ENCODE data around the gene SPHK2.
A peak's percentile ranks its signal among the peaks of the same experiment; 100 is the strongest.
"Not testable (repeated sequence)": the region's sequence is repeated elsewhere in the genome, so short reads cannot be mapped to it uniquely, and the experiment has no call there.

Gene SPHK2

DNA sequence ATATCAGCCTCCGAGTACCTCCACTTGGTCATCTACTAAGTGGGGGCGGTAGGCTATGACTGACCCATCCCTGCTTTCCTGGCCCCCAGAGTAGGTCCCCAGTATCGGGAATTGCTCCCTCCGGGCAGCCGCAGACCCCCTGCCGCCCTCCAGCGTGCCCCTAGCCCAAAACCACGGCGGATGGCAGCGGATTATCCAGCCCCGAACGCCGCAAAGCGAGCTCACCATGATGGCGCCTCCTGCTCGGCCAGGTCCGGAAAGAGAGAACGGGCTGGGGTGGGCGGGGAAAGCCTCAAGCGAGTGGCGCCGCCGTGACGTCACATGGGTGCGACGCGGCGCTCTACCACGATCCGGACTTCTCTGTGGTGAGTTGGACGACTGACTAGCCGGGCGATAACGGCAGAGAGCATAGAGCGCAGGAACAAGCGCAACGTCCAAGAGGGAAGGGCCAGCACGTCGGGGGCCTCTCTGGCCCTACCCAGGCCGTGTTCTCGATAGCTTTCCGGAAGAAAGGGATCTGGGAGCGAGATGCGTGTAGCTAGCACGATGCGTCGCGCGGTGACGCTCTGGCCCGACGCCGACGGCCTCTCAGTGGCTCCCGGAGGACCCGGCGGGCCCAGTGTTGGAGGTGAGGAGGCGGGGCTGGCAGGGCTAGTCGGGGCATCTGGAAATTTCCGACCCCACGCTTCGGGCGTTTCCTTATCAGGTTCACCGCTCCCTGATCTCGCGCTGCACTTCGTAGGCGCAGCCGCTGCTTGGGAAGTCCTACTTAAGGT is at the start of gene SPHK2, which contains the start of gene RPL18:
Gene SPHK2, plus strand, starts transcription at position 591 of the 776 bp plus-strand sequence. CDS start 1,009 bp downstream, outside the sequence.
Gene RPL18, minus strand, starts transcription at position 263 of the 776 bp plus-strand sequence. Its CDS starts 35 bp downstream, at position 228.
- peak; percentile 99 for DNase-seq

- DNase-seq: no peak
These were observed 49.5 kb upstream of the SPHK2 start for GRCh38 chr19:48569814-48570213.

DNA sequence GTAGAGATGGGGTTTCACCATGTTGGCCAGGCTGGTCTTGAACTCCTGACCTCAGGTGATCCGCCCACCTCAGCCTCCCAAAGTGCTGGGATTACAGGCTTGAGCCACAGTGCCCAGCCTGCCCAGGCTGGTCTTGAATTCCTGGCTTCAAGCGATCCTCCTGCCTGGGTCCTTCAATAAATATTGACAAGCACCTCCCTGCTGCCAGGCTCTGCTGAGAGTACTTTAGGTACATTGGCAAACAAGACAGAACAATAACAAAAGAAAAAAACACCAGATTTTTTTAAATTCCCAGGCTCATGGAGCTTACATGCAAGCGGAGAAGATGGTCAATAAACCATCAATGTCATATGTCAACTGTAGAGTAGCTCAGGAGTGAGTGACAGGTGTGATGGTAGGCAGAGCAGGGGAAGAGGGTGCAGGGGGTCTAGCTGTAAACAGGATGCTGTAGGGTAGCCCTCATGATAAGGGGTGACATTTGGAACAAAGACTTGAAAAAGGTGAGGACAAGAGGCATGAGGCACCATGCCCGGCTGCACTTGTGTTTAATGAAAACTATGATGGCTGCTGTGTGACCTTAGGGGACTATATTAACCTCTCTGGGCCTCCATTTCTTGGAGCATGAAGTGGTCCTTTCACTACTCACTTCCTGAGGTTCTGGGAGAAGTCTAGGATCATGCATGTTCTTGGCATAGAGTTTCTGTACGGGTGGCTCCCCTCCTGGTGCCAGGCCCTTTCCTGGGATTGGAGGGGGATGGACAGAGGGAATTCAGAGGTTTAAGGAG is 47.7 kb upstream of the SPHK2 start:
- no peak for DNase-seq

DNA sequence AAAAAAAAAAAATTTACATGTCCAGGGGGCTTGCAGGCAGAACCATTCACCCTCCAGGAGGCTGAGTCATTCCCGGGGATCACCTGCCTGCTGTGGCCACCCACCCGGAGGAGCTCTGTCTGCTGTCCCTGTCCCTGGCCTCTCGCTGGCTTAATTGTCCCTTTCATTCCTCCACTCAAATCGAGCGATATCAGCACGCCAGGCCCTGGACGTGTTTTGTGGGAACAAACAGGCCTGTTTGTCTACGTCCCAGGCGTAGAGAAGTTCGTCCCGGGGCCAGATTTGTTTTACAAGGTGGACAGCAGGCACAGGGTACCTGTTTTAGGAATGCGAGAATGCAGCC is 46.2 kb upstream of the SPHK2 start:
- no peak for DNase-seq

DNA sequence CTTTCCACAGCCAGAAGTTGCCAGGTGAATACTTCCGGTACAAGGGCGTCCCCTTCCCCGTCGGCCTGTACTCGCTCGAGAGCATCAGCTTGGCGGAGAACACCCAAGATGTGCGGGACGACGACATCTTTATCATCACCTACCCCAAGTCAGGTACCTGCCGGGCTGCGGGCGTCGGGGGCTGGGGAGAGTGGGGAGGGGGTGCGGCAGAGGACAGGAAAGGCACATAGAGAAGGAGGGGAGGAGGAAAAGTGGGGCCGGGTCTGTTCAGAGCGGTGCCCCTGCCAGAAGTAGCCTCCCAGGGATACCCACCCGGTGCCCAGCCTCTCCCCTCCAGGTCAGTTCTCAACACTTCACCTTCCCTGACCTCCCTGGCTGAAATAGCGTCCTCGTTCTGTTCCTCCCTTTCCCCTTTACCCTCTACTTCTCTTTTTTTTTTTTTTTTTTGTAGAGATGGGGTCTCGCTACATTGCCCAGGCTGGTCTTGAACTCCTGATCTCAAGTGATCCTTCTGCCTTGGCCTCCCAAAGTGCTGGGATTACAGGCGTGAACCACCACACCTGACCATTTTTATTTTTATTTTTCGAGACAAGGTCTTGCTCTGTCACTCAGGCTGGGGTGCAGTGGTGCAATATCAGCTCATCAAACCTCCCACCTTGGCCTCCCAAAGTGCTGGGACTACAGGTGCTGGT is 43.2 kb upstream of the SPHK2 start:
- DNase-seq: no peak

DNA sequence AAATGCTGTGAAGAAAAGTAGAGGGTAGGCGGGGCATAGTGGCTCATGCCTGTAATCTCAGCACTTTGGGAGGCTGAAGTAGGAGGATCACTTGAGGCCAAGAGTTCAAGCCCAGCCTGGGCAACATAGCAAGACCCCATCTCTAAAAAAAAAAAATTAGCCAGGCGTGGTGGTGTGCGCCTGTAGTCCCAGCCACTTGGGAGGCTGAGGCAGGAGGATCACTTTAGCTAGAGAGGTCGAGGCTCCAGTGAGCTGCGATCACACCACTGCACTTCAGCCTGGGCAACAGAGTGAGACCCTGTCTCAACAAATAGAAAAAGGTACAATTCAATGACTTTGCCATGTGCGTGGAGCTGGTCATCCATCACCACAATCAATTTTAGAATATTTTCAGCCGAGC is 41.4 kb upstream of the SPHK2 start:
- not testable (repeated sequence) for DNase-seq

DNA sequence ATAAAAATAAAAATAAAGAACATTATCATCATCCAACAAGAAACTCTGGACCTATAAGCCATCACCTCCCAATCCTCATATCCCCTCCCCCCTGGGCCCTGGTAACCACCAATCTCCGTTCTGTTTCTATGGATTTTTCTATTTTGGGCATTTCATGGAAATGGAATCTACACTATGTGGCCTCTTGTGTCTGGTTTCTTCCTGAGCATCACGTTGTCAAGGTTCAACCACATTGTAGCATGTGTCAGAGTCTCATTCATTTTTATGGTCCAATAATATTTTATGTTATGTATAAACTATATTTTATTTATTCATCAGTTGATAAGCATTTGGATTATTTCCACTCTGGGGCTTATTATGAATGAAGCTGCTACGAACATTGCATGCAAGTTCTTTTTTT is 40.4 kb upstream of the SPHK2 start:
- no peak for DNase-seq

DNA sequence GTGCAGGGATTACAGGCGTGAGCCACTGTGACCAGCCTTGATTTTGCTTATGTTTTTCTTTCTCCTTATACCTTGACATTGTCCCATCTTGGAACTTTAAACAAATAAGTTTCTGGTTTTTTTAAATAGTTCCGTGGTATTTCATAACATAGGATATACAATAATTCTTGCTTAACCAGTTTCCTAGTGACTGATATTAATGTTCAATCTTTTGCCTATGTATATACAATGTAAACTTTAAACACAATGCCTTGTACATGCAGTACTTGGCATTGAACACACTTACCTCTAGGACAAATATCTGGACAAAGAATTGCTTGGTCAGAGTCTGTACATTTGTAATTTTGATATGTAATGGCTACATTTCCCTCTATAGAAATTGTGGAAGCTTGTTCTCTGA is 37.1 kb upstream of the SPHK2 start:
- DNase-seq: no peak

DNA sequence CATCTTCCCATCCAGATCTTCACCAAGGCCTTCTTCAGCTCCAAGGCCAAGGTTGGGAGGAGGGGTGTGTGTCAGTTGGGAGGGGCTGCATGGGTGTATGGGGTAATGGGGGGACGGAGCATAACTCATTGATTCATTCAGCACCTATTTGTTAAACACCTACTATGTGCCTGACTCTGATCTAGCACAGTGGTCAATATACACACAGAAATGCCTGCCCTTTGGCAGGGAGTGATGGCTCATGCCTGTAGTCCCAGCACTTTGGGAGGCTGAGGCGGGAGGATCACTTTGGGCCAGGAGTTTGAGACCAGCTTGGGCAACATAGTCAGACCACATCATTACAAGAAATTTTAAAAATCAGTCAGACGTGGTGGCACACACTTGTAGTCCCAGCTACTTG is 31.9 kb upstream of the SPHK2 start:
- DNase-seq: no peak

GRCh38 chr19:48588670-48589401 is 30.5 kb upstream of the SPHK2 start:
- peak; percentile 80 for DNase-seq

- no peak for DNase-seq
These were observed 28.3 kb upstream of the SPHK2 start for GRCh38 chr19:48591021-48591420.

DNA sequence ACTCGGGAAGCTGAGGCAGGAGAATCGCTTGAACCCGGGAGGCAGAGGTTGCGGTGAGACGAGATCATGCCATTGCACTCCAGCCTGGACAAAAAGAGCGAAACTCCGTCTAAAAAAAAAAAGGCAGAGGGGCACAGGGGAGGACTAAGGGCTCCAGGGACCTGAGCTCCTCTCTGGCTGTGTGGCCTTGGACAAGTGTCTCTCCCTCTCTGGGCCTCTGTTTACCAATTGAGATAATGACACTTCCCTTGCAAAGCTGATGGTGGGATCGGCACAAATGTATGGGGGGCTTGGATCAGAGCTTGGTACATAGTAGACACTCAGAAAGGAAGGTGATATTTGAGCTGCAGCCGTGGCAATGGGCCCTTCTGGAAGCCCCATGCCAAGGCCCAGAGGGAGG is 24.1 kb upstream of the SPHK2 start:
- DNase-seq: no peak

GRCh38 chr19:48595833-48596232 is 23.5 kb upstream of the SPHK2 start:
- DNase-seq: no peak

GRCh38 chr19:48596237-48596636 is 23.1 kb upstream of the SPHK2 start:
- no peak for DNase-seq

GRCh38 chr19:48596679-48597465 is 22.4 kb upstream of the SPHK2 start:
- DNase-seq: peak; percentile 36

DNA sequence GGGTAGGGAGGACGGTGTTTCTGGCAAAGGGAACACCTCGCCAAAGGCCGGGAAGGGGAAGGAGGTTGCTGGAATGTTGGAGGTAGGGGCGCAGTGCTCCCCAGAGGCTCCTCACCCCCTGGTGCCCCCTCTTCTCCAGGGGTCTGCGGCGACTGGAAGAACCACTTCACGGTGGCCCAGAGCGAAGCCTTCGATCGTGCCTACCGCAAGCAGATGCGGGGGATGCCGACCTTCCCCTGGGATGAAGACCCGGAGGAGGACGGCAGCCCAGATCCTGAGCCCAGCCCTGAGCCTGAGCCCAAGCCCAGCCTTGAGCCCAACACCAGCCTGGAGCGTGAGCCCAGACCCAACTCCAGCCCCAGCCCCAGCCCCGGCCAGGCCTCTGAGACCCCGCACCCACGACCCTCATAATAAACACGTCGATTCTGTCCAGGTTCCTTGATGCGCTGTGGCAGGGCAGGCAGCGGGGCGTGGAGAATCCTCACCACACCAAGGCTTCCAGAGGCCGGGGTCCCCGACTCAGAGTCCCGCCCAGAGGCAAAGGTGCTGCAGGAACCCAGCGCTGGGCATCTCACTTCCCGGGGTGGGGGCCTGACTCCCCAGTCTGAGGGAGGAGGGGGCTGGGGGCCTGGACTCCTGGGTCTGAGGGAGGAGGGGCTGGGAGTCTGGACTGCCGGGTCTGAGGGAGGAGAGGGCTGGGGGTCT is 20.2 kb upstream of the SPHK2 start:
- no peak for DNase-seq

DNA sequence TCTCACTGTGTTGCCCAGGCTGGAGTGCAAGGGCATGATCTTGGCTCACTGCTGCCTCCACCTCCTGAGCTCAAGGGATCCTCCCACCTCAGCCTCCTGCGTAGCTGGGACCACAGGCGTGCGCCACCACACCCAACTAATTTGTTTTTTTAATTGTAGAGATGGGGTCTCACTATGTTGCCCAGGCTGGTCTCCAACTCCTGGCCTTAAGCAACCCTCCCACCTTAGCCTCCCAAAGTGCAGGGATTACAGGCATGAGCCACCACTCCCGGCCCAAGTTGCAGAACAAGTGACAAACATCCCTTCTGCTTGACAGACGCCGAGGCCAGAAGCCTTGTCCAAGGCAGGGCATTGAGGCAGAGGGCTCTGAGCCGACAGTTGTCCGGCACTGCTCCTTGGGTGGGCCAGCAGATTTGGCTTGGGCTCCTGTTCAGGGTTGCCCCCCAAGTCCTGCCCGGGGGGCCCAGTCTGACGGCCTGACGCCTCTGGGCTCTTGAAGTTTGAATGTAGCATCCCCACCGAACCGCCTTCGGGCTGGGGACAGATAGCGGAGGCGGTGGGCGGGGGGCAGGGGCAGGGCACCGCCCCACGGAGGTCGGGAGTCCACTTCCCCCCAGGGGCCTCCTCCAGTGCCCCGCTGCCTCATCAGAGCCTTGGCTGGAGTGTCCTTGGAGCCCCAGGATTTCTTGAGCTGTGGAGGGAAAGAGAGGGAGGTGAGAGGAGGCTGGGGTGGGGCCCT is 18.5 kb upstream of the SPHK2 start:
- DNase-seq: no peak

- DNase-seq: no peak
These were observed 16.3 kb upstream of the SPHK2 start for GRCh38 chr19:48603001-48603400.

DNA sequence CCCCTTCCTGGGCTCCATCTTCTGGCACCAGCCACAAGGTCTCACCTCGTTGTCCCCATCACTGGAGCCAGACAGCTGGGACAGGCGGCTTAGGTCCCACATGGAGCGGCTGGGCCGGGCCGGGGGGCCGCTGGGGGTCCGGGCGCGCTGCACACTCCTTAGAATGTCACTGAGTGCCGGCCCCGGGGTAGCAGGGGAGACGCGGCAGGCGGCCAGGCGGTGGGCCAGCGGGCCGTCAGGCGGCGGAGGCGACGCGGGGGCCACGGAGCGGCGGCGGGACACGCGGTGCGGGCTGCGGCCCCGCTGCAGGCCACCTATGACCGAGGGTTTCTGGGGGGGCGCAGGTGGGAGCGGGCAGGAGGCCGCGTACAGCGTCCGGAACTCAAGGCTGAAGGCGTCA is 15.9 kb upstream of the SPHK2 start:
- no peak for DNase-seq

DNA sequence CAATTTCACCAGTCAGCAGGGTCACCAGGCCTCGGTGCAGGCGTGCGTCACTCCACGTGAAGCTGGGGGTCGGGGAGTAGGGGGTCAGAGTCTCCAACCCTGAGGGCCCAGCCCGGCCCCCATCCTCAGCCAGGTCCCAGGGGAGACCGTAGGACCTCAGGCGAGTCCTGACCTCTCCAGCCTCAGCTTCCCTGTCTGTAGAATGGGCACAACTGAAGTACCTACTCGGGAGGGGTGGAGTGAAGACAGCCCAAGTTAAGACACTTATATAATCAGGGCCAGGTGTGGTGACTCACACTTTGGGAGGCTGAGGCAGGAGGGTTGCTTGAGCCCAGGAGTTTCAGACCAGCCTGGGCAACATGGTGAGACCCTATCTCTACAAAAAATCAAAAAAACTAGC is 15.5 kb upstream of the SPHK2 start:
- no peak for DNase-seq

All from CD4-positive, alpha-beta T cell treated with Interferon gamma for 1 hour (primary cell).